Mesothelial cell of epicardium (in vitro differentiated cells): ENCODE results near the gene LYG1. TPM values are rescaled to one million over a fixed set of nuclear protein-coding genes. Genes with fewer than 3 reads are reported as not detected.
"Not testable (repeated sequence)": the region's sequence is repeated elsewhere in the genome, so short reads cannot be mapped to it uniquely, and the experiment has no call there.

Source experiments
- DNase-seq, 2 experiments: peaks; one replicate each; pipeline ENCODE4 v3.0.0; 2021; ENCODE audit warnings: low spot score in 2 of 2; ENCODE audit not compliant: unreplicated experiment in 2 of 2
- H3K27ac Mint-ChIP-seq: 2 replicates; pipeline ENCODE4 v1.8.0; 2021; ENCODE audit warnings: mixed read lengths
- H3K27me3 Mint-ChIP-seq: 2 replicates; pipeline ENCODE4 v1.8.0; 2021; ENCODE audit warnings: low read depth, mixed read lengths
- H3K36me3 Mint-ChIP-seq: 2 replicates; pipeline ENCODE4 v1.8.0; 2021; ENCODE audit warnings: mixed read lengths
- H3K4me1 Mint-ChIP-seq: 2 replicates; pipeline ENCODE4 v1.8.0; 2021; ENCODE audit warnings: mixed read lengths
- H3K4me3 Mint-ChIP-seq: 2 replicates; pipeline ENCODE4 v1.8.0; 2021; ENCODE audit warnings: mild to moderate bottlenecking, moderate library complexity, mixed read lengths
- H3K9me3 Mint-ChIP-seq: 2 replicates; pipeline ENCODE4 v1.8.0; 2021; ENCODE audit warnings: mixed read lengths
- CTCF ChIP-seq: fragments of 200-600 bp; sonication (generic); IDR thresholded peaks from one replicate; pipeline ENCODE4 v1.5.0; 2021; ENCODE audit warnings: antibody characterized with exemption; ENCODE audit not compliant: unreplicated experiment
- total RNA-seq: library from RNA; stranded (reverse); gene quantifications from 3 replicates; pipeline ENCODE4 v1.2.1, GENCODE V29; 2021

Gene LYG1
- total RNA-seq, 1 donor from 2014 or later = 2.2 TPM

- Mint-ChIP-seq H3K27ac (no peak overlapping the region), H3K4me1 (no peaks in the 10 kb centered on the region), H3K27me3 (no peaks in the 10 kb centered on the region), H3K9me3 (peaks cover 34% of the 10 kb centered on the region), H3K4me3 (no peak overlapping the region), H3K36me3 (peaks cover 24% of the 10 kb centered on the region)
- TF ChIP-seq CTCF = no peak
- no peak for DNase-seq
Observed at GRCh38 chr2:99278793-99279291, 22.2 kb downstream of the LYG1 start.

DNA sequence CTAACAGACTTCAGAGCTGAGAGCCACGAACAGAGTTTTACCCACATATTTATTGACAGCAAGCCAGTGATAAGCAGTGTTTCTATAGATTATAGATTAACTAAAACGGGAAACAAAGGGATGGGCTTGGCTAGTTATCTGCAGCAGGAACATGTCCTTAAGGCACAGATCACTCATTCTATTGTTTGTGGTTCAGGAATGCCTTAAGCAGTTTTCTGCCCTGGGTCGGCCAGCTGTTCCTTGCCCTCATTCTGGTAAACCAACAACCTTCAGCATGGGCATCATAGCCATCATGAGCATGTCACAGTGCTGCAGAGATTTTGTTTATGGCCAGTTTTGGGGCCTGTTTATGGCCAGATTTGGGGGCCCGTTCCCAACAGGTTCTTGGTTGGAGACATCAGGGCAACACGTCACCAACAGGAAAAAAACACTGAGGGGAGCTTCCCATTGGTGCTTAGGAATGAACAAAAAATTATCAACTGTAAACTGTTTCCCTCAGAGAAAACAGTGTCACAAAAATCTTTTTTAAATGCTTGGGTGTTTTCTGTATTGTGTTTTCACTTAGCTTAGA lies 22.7 kb downstream of the LYG1 start:
- not testable (repeated sequence) for H3K27me3 Mint-ChIP-seq, H3K4me1 Mint-ChIP-seq, H3K4me3 Mint-ChIP-seq, DNase-seq, H3K27ac Mint-ChIP-seq
- Mint-ChIP-seq H3K36me3 (peaks cover 22% of the 10 kb centered on the region), H3K9me3 (peaks cover 36% of the 10 kb centered on the region)

GRCh38 chr2:99275882-99276281 lies 25.1 kb downstream of the LYG1 start:
- Mint-ChIP-seq H3K4me1 (no peaks in the 10 kb centered on the region), H3K27me3 (no peaks in the 10 kb centered on the region), H3K9me3 (peaks cover 51% of the 10 kb centered on the region), H3K36me3 (peaks cover 18% of the 10 kb centered on the region), H3K27ac (no peak overlapping the region), H3K4me3 (no peak overlapping the region)
- TF ChIP-seq CTCF = no peak
- DNase-seq = no peak

- no peak for TF ChIP-seq CTCF
- no peak for DNase-seq
- H3K4me1 Mint-ChIP-seq = no peaks in the 10 kb centered on the region
- H3K36me3 Mint-ChIP-seq = peaks cover 2% of the 10 kb centered on the region
- H3K27me3 Mint-ChIP-seq = no peaks in the 10 kb centered on the region
- H3K4me3 Mint-ChIP-seq = no peak overlapping the region
- peaks cover 4% of the 10 kb centered on the region for H3K9me3 Mint-ChIP-seq
- H3K27ac Mint-ChIP-seq = no peak overlapping the region
Observed at GRCh38 chr2:99261242-99261641, 39.8 kb downstream of the LYG1 start.

DNA sequence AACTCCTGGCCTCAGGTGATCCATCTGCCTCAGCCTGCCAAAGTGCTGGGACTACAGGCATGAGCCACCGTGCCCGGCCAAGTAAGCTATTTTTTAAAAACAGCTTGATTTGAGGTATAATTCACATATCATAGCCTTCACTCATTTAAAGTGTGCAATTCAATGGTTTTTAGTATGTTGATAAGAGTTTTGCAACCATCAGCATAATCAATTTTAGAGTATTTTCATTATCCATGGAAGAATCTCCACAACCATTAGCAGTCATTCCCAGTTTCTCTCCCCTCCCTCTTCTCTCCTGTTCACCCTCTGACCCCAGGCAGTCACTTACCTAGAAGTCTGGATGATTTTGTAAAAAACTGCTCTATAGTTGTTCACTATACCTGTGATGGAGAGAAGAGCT lies 40.8 kb downstream of the LYG1 start:
- no peaks in the 10 kb centered on the region for H3K4me1 Mint-ChIP-seq
- H3K27me3 Mint-ChIP-seq = no peaks in the 10 kb centered on the region
- H3K9me3 Mint-ChIP-seq = no peaks in the 10 kb centered on the region

DNA sequence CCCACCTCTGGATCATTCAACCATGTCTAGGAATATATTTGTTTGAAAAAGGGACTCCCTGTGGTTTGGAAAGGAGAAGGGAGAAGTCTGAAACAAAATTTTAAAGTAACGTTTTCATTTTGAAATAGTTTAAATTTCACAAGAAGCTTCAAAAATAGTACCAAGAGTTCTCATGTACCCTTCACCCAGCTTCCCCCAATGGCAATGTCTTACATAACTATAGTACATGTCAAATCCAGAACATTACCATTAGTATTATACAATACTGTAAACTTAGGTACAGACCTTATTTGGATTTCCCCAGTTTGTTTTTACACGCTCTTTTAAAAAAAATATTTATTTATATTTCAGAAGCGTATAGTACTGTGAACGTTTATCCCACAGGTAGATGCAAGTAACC lies 41.5 kb downstream of the LYG1 start:
- TF ChIP-seq CTCF = no peak
- Mint-ChIP-seq H3K36me3 (peaks cover 2% of the 10 kb centered on the region), H3K4me1 (no peaks in the 10 kb centered on the region), H3K27me3 (no peaks in the 10 kb centered on the region), H3K27ac (no peak overlapping the region), H3K9me3 (no peaks in the 10 kb centered on the region), H3K4me3 (no peak overlapping the region)
- no peak for DNase-seq

More for the DNA sequence above, 40.8 kb downstream of the LYG1 start:
- H3K36me3 Mint-ChIP-seq = peaks cover 2% of the 10 kb centered on the region
- DNase-seq = no peak
- no peak for TF ChIP-seq CTCF
- H3K4me3 Mint-ChIP-seq = no peak overlapping the region
- H3K27ac Mint-ChIP-seq = no peak overlapping the region
